Measurements from ENCODE around the gene SPRR2A.
"Not testable (repeated sequence)": the region's sequence is repeated elsewhere in the genome, so short reads cannot be mapped to it uniquely, and the experiment has no call there.

Gene SPRR2A

GRCh38 chr1:153025797-153026196 lies 31.5 kb downstream of the SPRR2A start:
- no peak for DNase-seq (ENCODE audit: low read depth)
- TF ChIP-seq CTCF (IDR thresholded peaks at IDR 0.05; ENCODE audit: low read length, missing control alignments) = no peak
- H3K4me3 ChIP-seq (replicated peaks; ENCODE audit: low read depth, low read length) = no peak overlapping the region

GRCh38 chr1:153024413-153024812 lies 32.9 kb downstream of the SPRR2A start:
- no peak overlapping the region for H3K4me3 ChIP-seq (replicated peaks; ENCODE audit: low read depth, low read length)
- DNase-seq (ENCODE audit: low read depth) = no peak
- TF ChIP-seq CTCF (IDR thresholded peaks at IDR 0.05; ENCODE audit: low read length, missing control alignments) = no peak

- H3K4me3 ChIP-seq (replicated peaks; ENCODE audit: low read depth, low read length) = no peak overlapping the region
- no peak for TF ChIP-seq CTCF (IDR thresholded peaks at IDR 0.05; ENCODE audit: low read length, missing control alignments)
- no peak for DNase-seq (ENCODE audit: low read depth)
Observed at GRCh38 chr1:153023109-153023508, 34.2 kb downstream of the SPRR2A start.

GRCh38 chr1:153022340-153022739 lies 35.0 kb downstream of the SPRR2A start:
- DNase-seq (ENCODE audit: low read depth); H3K4me3 ChIP-seq (replicated peaks; ENCODE audit: low read depth, low read length): not testable (repeated sequence)

- H3K4me3 ChIP-seq (replicated peaks; ENCODE audit: low read depth, low read length); DNase-seq (ENCODE audit: low read depth): not testable (repeated sequence)
Observed at GRCh38 chr1:153021829-153022228, 35.5 kb downstream of the SPRR2A start.

- DNase-seq (ENCODE audit: low read depth); H3K4me3 ChIP-seq (replicated peaks; ENCODE audit: low read depth, low read length): not testable (repeated sequence)
Observed at GRCh38 chr1:153011235-153011758, 46.0 kb downstream of the SPRR2A start.
